Dermis microvascular lymphatic vessel endothelial cell (primary cell): ENCODE data around the gene AQP6. TPM values are rescaled to one million over a fixed set of nuclear protein-coding genes. Genes with fewer than 3 reads are reported as not detected.

Source experiments
- DNase-seq, 2 donors: peaks; one replicate each; pipeline versions ENCODE4 v3.0.0 to v3.0.0-alpha.2; 2010; ENCODE audit warnings: low read depth in 2 of 2
- total RNA-seq: library from RNA; depleted of rRNA; stranded (reverse); fragments of >200 nt; gene quantifications from 2 replicates; pipeline ENCODE4 v1.2.1, GENCODE V29; 2014

Gene AQP6, protein sequence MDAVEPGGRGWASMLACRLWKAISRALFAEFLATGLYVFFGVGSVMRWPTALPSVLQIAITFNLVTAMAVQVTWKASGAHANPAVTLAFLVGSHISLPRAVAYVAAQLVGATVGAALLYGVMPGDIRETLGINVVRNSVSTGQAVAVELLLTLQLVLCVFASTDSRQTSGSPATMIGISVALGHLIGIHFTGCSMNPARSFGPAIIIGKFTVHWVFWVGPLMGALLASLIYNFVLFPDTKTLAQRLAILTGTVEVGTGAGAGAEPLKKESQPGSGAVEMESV
- total RNA-seq: not detected in 2 replicates

- no peak for DNase-seq
Measured at GRCh38 chr12:49972641-49973360, at the start of gene AQP6. TSS of gene AQP6 (plus strand) at chr12:49972947. CDS start at chr12:49973174, 227 bp downstream.

GRCh38 chr12:49923035-49923644, 49.6 kb upstream of the AQP6 start:
- DNase-seq: no peak

- no peak for DNase-seq
Measured at GRCh38 chr12:49923880-49924556, 48.7 kb upstream of the AQP6 start.

GRCh38 chr12:49924628-49925246, 48.0 kb upstream of the AQP6 start:
- no peak for DNase-seq

DNA sequence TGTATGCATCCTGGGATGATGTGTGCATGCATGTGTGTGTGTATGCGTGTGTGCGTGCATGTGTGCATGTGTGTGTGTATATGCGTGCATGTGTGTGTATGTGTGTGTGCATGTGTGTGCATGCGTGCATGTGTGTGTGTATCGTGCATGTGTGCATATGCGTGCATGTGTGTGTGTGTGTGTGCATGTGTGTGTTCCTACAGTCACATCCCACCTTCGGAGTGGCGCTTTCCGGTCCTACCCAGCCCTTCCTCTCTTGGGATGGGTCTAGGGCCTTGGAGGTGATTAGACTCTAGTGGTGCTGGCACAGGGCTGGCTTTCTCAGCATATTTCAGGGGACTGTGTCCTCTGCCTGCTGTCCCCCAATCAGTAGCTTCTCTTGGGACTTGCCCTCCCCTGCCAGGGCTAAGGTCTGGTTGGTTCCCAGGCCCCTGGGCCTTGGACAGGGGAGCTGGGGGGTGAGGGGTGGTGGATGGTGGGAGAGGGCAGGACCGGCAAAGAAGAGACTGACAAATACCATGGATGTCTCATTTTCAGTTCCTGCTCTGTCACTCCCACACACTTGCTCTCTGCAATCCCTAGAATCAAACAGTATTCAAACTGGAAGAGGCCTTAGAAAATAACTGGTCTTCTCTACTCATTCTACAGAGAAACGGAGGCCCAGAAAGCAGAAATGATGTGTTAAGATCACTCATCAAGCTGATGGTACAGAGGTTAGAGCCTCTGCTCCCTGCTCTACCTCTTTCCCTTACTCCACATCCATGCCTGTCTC, 47.1 kb upstream of the AQP6 start:
- no peak for DNase-seq

DNA sequence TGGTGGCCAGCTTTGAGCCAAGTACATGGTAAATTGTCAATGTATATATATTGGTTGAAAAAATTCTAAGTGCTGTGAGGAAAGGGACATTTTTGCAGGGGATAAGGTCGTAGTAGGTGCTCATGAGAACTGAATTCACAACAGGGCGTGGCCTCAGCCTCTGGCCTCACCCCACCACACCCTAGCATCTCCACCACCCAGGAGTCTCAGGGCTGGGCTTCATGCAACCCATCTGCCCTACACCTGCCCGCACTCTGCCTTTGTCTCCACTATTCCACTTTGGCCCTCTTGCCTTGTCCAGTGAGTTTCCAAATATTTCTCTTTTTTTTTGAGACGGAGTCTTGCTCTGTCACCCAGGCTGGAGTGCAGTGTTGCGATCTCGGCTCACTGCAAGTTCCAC, 44.3 kb upstream of the AQP6 start:
- DNase-seq: no peak

GRCh38 chr12:49929581-49929980, 43.2 kb upstream of the AQP6 start:
- no peak for DNase-seq

DNA sequence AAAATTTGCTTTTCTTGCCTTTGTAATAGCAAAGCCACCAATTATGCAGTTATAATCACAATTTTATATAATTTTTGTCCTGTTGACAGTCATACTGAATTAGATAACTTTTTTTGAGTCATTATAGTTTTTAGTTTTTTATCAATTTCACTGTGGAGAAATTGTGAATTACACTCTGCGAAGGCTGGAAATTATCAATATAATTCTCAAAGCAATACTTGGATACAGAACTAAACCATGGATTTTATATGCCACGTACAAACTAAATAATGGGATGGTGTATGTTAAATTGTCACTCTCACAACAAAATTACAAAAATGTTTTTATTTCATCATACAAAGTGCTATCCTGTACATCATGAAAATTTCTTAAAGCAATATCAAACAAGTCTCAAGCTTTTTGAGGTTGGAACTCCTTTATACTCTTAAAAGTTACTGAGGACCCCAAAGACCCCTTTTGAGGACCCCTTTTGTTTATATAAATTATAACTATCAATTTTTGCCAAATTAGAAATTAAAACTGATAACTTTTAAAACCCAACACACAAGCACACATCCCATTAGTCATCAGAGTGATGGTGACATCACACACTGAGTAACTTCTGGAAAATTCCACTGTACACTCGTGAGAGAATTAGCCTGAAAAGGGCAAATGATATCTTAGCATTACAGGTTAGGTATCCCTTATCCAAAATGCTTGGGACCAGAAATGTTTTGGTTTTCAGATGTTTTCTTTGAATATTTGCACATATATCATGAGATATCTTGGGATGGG, 42.0 kb upstream of the AQP6 start:
- DNase-seq: peak; percentile 20 to 57

DNA sequence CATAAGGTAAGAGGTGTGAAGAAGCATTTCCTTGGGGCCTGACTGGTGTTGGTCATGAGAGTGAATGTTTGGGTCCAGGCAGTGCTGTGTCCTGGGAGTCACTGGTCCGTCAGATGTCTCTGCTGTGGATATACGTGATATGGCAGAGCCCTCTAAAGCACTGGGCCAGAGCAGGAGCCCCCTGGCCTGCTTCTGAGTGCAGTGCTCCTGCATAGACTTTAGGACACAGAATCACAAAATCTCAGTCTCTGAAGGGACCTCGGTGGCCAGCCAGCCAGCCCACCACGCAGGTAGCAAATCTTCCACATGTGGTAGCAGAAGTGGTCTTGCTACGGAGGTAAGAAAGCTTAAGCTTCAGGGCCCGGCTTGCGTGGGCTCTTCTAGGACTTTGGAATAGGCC, 40.7 kb upstream of the AQP6 start:
- no peak for DNase-seq

DNA sequence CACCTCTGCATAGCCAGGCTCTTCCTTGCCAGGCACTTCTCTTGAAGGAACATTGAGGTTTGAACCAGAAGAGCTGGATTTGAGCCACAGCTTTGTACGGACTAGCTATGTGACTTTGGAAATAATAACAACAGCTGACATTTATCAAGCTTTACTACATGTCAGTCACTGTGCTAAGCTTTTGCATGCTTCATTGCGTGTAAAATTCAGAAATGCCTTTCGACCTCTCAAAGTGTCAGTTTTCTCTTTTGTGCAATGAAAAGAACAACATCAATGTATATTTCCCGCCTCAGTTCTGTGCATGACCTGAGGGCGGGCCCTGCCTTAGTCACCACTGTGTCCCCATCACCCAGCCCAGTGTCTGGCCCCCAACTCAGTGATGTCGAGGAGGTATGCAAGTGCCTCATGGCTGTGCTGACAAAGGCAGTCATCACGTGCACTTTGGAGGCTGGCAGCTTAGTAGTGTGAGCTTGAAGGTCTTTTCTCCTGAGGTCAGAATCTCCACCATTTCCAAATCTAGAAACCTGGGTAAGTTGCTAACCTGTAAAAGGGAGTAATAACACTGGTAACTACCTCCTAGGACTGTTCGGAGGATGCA, 40.1 kb upstream of the AQP6 start:
- no peak for DNase-seq

DNA sequence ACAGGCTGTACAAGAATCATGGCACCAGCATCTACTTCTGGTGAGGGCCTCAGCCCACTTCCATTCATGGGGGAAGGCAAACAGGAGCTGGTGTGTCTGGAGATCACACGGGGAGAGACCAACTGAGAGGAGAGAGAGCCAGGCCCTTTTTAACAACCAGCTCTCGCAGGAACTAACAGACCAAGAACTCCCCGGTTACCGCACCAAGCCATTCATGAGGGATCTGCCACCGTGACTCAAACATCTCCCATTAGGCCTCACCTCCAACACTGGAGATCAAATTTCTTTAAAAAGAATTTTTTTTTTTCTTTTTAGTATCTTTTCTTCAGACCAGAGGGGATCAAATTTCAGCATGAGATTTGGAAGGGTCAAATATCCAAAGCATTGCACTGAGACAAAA, 39.0 kb upstream of the AQP6 start:
- DNase-seq: no peak

DNA sequence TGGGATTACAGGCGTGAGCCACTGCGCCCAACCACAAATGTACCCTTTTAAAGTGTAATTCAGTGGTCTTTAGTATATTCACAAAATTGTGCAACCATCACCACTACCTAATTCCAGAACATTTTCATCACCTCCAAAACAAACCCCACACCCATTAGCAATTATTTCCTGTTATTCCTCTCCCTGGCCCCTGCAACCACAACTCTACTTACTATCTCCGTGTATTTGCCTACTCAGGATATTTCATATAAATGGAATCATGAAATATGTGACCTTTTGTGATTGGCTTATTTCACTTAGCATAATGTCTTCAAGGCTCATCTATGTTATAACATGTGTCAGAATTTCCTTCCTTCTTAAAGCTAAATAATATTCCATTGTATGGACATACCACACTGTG, 38.2 kb upstream of the AQP6 start:
- DNase-seq: no peak

DNA sequence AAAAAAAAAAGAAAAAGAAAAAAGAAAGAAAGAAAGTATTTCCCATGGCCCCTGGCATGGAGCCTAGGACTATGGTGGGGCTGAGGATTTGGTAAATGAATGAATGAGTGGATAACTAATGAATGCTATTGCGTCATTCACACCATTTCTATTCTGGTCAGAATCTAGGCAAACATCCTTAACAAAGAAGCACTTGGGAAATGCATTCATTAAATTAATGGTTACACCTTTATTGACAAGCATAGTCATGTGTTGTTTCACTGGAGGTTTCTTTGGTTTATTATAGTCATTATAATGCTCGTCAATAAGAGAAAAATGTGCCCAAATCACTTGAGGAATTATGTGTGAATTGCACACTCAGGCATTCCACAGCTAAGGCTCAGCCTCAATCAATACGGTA, 35.8 kb upstream of the AQP6 start:
- DNase-seq: no peak

- no peak for DNase-seq
Measured at GRCh38 chr12:49937639-49938300, 35.0 kb upstream of the AQP6 start.

- DNase-seq: no peak
Measured at GRCh38 chr12:49939307-49939706, 33.4 kb upstream of the AQP6 start.

GRCh38 chr12:49939707-49940106, 33.0 kb upstream of the AQP6 start:
- DNase-seq: no peak

- no peak for DNase-seq
Measured at GRCh38 chr12:49941556-49942511, 30.9 kb upstream of the AQP6 start.

DNA sequence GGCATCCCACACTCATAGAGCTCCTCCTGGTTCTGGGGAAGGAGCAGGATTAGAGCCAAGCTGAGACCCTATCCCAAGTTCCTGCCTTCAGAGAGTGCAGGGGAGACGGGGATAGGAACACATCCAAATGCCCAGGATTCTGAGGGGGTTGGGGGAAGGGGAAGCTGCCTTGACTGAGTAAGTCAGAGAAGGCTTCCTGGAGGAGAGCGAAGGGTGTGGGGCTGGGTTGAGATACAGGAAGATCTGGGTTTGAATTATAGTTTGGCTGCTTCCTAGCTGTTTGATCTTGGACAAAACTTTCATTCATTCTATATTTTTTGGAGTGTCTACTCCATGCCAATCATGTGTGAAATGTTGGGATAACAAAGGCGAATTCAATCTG, 30.2 kb upstream of the AQP6 start:
- no peak for DNase-seq
